OCI-LY7 (cell line): ENCODE measurements around the gene PLIN1. TPM values are rescaled to one million over a fixed set of nuclear protein-coding genes. Genes with fewer than 3 reads are reported as not detected.

Experiments
- BruUV-seq: library from RNA; stranded (reverse); fragments of 400-500 nt; replicated peaks from 2 replicates; lab custom pipeline; 2021; lab: Mats Ljungman, UMichigan
- CTCF ChIA-PET: fragments of 300-600 bp; sonication (Branson Sonifier 250); formaldehyde crosslinking; loops from one replicate; lab custom pipeline; 2022; ENCODE audit warnings: antibody characterized with exemption; ENCODE audit not compliant: unreplicated experiment; lab: Charles Lee
- POLR2A ChIA-PET: fragments of 300-600 bp; sonication (Branson Sonifier 250); formaldehyde crosslinking; loops from one replicate; lab custom pipeline; 2022; ENCODE audit warnings: antibody characterized with exemption; lab: Charles Lee
- DNase-seq: peaks from one replicate; pipeline ENCODE4 v3.0.0-alpha.2; 2015; ENCODE audit warnings: low spot score
- H2AFZ ChIP-seq: fragments of 200-600 bp; sonication (generic), shearing (Covaris generic); 2 replicates; pipeline ENCODE4 v1.6.1; 2014; ENCODE audit warnings: mild to moderate bottlenecking, antibody characterized with exemption, low read length, moderate library complexity
- H3K27ac ChIP-seq: fragments of 200-600 bp; sonication (generic); 2 replicates; pipeline ENCODE4 v1.5.1; 2014; ENCODE audit warnings: mixed run types, low read depth, mild to moderate bottlenecking, moderate library complexity, low read length, inconsistent platforms; ENCODE audit not compliant: poor library complexity, severe bottlenecking
- H3K36me3 ChIP-seq: fragments of 200-600 bp; sonication (generic); 2 replicates; pipeline ENCODE4 v1.6.1; 2014; ENCODE audit warnings: mild to moderate bottlenecking, antibody characterized with exemption, low read length, moderate library complexity, mixed read lengths; ENCODE audit not compliant: insufficient read depth
- H3K4me1 ChIP-seq: fragments of 200-600 bp; sonication (generic); 2 replicates; pipeline ENCODE4 v1.5.1; 2014; ENCODE audit warnings: mild to moderate bottlenecking, low read length; ENCODE audit not compliant: insufficient read depth, poor library complexity, severe bottlenecking
- H3K4me2 ChIP-seq: fragments of 200-600 bp; sonication (generic); 2 replicates; pipeline ENCODE4 v1.6.1; 2014; ENCODE audit warnings: mild to moderate bottlenecking, low read length
- H3K4me3 ChIP-seq: fragments of 200-600 bp; sonication (generic); 2 replicates; pipeline ENCODE4 v1.5.1; 2014; ENCODE audit warnings: mild to moderate bottlenecking, low read depth, low read length; ENCODE audit not compliant: poor library complexity, severe bottlenecking
- H3K79me2 ChIP-seq: fragments of 200-600 bp; sonication (generic); 2 replicates; pipeline ENCODE4 v1.6.1; 2016; ENCODE audit warnings: low read depth, mild to moderate bottlenecking, low read length, moderate library complexity, mixed read lengths; ENCODE audit not compliant: insufficient read depth
- H3K9me2 ChIP-seq: fragments of 200-600 bp; sonication (generic); 2 replicates; pipeline ENCODE4 v1.6.1; 2016; ENCODE audit warnings: mild to moderate bottlenecking, low read length, mixed read lengths; ENCODE audit not compliant: insufficient read depth
- H3K9me3 ChIP-seq: fragments of 200-600 bp; sonication (generic); 2 replicates; pipeline ENCODE4 v1.6.1; 2014; ENCODE audit warnings: mild to moderate bottlenecking, mixed run types, low read length, mixed read lengths
- H4K20me1 ChIP-seq: fragments of 200-600 bp; sonication (generic); 2 replicates; pipeline ENCODE4 v1.6.1; 2014; ENCODE audit warnings: mild to moderate bottlenecking, antibody characterized with exemption, low read length, moderate library complexity, mixed read lengths; ENCODE audit not compliant: insufficient read depth
- EZH2phosphoT487 ChIP-seq: fragments of 200-600 bp; sonication (generic); IDR thresholded peaks from 2 replicates; pipeline ENCODE4 v1.6.1; 2018; ENCODE audit warnings: low read depth, borderline replicate concordance, mild to moderate bottlenecking, mixed run types, antibody characterized with exemption, low read length, moderate library complexity, mixed read lengths
- intact Hi-C: fragments of 100-400 bp; cut with micrococcal nuclease; formaldehyde crosslinking; loops from one replicate; pipeline ENCODE4 v1.10.0; 2022; ENCODE audit not compliant: unreplicated experiment
- total RNA-seq, 2 experiments: library from RNA; depleted of rRNA in 1 of 2; stranded (reverse); fragments of >200 nt in 1 of 2; shearing (Covaris generic) in 1 of 2; gene quantifications; 2 replicates each; pipeline ENCODE4 v1.2.3, GENCODE V29; 2014 to 2022
- TF ChIP-seq, protein P1 (sequence below): fragments of 200-600 bp; sonication (generic); conservative IDR thresholded peaks from 2 replicates; pipeline ENCODE4 v1.5.1; 2014; ENCODE audit warnings: mild to moderate bottlenecking, antibody characterized with exemption, low read length, moderate library complexity, mixed read lengths

Gene PLIN1
- total RNA-seq, 2 experiments from 2014 or later: 0.19 TPM; not detected in 1

DNA sequence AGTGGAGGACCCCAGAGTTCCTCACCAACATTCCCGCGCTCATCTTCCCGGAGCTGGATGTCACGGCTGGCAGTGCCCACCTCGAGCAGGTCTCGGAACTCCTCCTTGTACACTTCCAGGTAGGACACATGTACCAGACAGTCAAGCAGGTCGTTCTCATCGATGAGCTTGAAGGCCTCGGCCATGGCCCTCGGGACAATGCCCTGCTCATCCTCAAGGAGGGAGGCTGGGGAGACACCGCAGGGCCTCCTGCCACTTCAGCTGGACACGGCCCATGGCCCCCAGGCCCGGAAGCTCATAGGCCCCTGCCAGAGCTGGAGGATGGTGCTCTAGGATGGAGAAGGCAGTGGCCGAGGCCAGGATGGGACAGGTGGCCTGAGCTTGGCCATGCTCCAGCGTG lies 29.5 kb downstream of the PLIN1 start:
- no peak overlapping the region for H3K27ac ChIP-seq
- CTCF ChIA-PET: no interaction called here
- TF ChIP-seq, protein P1, sequence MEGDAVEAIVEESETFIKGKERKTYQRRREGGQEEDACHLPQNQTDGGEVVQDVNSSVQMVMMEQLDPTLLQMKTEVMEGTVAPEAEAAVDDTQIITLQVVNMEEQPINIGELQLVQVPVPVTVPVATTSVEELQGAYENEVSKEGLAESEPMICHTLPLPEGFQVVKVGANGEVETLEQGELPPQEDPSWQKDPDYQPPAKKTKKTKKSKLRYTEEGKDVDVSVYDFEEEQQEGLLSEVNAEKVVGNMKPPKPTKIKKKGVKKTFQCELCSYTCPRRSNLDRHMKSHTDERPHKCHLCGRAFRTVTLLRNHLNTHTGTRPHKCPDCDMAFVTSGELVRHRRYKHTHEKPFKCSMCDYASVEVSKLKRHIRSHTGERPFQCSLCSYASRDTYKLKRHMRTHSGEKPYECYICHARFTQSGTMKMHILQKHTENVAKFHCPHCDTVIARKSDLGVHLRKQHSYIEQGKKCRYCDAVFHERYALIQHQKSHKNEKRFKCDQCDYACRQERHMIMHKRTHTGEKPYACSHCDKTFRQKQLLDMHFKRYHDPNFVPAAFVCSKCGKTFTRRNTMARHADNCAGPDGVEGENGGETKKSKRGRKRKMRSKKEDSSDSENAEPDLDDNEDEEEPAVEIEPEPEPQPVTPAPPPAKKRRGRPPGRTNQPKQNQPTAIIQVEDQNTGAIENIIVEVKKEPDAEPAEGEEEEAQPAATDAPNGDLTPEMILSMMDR: no peak
- no peak for TF ChIP-seq EZH2phosphoT487
- H2AFZ ChIP-seq: no peak overlapping the region
- POLR2A ChIA-PET: no interaction called here
- no peak overlapping the region for H3K4me2 ChIP-seq
- H3K36me3 ChIP-seq: no peaks in the 10 kb centered on the region
- no peaks in the 10 kb centered on the region for H3K4me1 ChIP-seq
- no peak for DNase-seq
- no peaks in the 10 kb centered on the region for H3K79me2 ChIP-seq
- no peaks in the 10 kb centered on the region for H4K20me1 ChIP-seq
- BruUV-seq: no TSS peak
- no peak overlapping the region for H3K4me3 ChIP-seq
- H3K9me3 ChIP-seq: no peaks in the 10 kb centered on the region
- H3K9me2 ChIP-seq: no peaks in the 10 kb centered on the region
- intact Hi-C loops: no loop called here

DNA sequence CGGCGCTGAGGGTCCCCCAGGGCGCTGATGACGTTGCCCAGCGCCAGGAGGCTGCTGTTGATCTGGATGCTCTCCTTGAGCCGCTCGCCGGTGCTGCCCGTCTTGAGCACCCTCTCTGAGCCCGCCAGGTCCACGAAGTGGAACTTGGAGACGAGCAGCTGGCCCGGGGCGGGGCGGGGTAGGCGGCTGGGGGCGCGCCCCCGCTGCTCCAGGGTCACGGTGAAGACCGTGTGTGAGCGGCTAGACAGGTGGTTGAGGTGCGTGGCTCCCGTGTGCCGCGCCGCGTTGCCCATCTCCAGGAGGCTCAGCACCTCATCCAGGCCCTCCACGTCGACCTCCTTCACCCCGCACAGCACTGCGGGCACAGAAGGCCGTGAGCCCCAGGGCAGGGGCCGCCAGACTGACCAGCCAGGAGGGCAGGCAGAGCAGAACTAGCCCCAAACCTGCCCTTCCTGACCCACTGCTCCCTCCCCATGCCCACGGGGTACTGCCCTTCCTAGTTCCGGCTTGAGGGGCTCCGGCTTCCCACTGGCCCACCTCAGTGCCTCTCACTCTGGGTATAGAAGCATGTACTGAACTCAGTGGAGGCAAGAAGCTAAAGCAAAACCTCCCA lies 30.0 kb downstream of the PLIN1 start:
- no peak overlapping the region for H2AFZ ChIP-seq
- intact Hi-C loops: no loop called here
- no peak overlapping the region for H3K27ac ChIP-seq
- DNase-seq: no peak
- H3K9me2 ChIP-seq: no peaks in the 10 kb centered on the region
- POLR2A ChIA-PET: no interaction called here
- H3K4me2 ChIP-seq: no peak overlapping the region
- no TSS peak for BruUV-seq
- H3K79me2 ChIP-seq: no peaks in the 10 kb centered on the region
- H3K36me3 ChIP-seq: no peaks in the 10 kb centered on the region
- H4K20me1 ChIP-seq: no peaks in the 10 kb centered on the region
- H3K9me3 ChIP-seq: no peaks in the 10 kb centered on the region
- H3K4me3 ChIP-seq: no peak overlapping the region
- TF ChIP-seq EZH2phosphoT487: no peak
- TF ChIP-seq, protein P1: no peak
- H3K4me1 ChIP-seq: no peaks in the 10 kb centered on the region
- CTCF ChIA-PET: no interaction called here
